Endothelial cell (in vitro differentiated cells): Measurements from ENCODE around the gene C14orf132. TPM values are rescaled to one million over a fixed set of nuclear protein-coding genes. Genes with fewer than 3 reads are reported as not detected.

Experiments used
- DNase-seq: peaks from one replicate; pipeline ENCODE4 v3.0.0; 2021; ENCODE audit warnings: low spot score
- H3K27ac Mint-ChIP-seq: one replicate; pipeline ENCODE4 v1.8.0; 2021; ENCODE audit warnings: mixed read lengths, inconsistent platforms; ENCODE audit not compliant: unreplicated experiment
- H3K27me3 Mint-ChIP-seq: one replicate; pipeline ENCODE4 v1.8.0; 2021; ENCODE audit warnings: mild to moderate bottlenecking, moderate library complexity, mixed read lengths, inconsistent platforms; ENCODE audit not compliant: unreplicated experiment
- H3K36me3 Mint-ChIP-seq: one replicate; pipeline ENCODE4 v1.8.0; 2021; ENCODE audit warnings: mild to moderate bottlenecking, low read depth, mixed read lengths, inconsistent platforms; ENCODE audit not compliant: unreplicated experiment
- H3K4me1 Mint-ChIP-seq: one replicate; pipeline ENCODE4 v1.8.0; 2021; ENCODE audit warnings: mild to moderate bottlenecking, mixed read lengths, inconsistent platforms; ENCODE audit not compliant: unreplicated experiment
- H3K4me3 Mint-ChIP-seq: one replicate; pipeline ENCODE4 v1.8.0; 2021; ENCODE audit warnings: mild to moderate bottlenecking, mixed read lengths, inconsistent platforms; ENCODE audit not compliant: unreplicated experiment
- H3K9me3 Mint-ChIP-seq: one replicate; pipeline ENCODE4 v1.8.0; 2021; ENCODE audit warnings: mixed read lengths, inconsistent platforms; ENCODE audit not compliant: unreplicated experiment
- total RNA-seq: library from RNA; stranded (reverse); fragmentation: NEBNext Ultra II Directional; extraction: Animal tissue kit (Norgen Biotek cat#: 25700); gene quantifications from one replicate; pipeline ENCODE4 v1.2.1, GENCODE V29; 2021; ENCODE audit not compliant: unreplicated experiment
- TF ChIP-seq, protein P1 (sequence below): fragments of 200-600 bp; sonication (generic); IDR thresholded peaks from one replicate; pipeline ENCODE4 v1.5.0; 2021; ENCODE audit warnings: antibody characterized with exemption; ENCODE audit not compliant: unreplicated experiment

C14orf132 gene
- total RNA-seq, 1 donor from 2014 or later: 4.4 TPM

DNA sequence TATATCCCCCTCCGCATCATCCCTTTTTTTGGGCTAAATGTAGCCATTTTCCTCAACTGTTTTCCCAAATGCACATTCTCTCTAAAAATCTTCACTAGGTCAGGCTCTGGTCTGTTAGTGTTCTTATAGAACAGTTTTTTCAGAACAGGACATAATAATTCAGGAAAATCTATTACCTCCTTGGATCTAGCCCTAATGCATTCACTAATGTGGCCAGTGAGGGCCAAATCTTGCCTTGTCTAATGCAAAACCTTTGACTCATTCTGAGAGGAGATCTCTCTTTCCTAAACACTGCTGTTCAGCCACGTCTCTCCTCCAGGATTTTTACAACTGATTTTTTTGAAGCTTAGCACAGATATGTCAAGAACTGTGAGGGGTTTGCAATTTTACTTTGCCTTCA, 15.5 kb downstream of the C14orf132 start:
- no peak for DNase-seq
- TF ChIP-seq, protein P1, sequence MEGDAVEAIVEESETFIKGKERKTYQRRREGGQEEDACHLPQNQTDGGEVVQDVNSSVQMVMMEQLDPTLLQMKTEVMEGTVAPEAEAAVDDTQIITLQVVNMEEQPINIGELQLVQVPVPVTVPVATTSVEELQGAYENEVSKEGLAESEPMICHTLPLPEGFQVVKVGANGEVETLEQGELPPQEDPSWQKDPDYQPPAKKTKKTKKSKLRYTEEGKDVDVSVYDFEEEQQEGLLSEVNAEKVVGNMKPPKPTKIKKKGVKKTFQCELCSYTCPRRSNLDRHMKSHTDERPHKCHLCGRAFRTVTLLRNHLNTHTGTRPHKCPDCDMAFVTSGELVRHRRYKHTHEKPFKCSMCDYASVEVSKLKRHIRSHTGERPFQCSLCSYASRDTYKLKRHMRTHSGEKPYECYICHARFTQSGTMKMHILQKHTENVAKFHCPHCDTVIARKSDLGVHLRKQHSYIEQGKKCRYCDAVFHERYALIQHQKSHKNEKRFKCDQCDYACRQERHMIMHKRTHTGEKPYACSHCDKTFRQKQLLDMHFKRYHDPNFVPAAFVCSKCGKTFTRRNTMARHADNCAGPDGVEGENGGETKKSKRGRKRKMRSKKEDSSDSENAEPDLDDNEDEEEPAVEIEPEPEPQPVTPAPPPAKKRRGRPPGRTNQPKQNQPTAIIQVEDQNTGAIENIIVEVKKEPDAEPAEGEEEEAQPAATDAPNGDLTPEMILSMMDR: no peak
- Mint-ChIP-seq H3K36me3 (peaks cover 4% of the 10 kb centered on the region), H3K27me3 (peaks cover 10% of the 10 kb centered on the region), H3K9me3 (no peaks in the 10 kb centered on the region), H3K4me1 (no peaks in the 10 kb centered on the region), H3K4me3 (no peak overlapping the region), H3K27ac (no peak overlapping the region)

DNA sequence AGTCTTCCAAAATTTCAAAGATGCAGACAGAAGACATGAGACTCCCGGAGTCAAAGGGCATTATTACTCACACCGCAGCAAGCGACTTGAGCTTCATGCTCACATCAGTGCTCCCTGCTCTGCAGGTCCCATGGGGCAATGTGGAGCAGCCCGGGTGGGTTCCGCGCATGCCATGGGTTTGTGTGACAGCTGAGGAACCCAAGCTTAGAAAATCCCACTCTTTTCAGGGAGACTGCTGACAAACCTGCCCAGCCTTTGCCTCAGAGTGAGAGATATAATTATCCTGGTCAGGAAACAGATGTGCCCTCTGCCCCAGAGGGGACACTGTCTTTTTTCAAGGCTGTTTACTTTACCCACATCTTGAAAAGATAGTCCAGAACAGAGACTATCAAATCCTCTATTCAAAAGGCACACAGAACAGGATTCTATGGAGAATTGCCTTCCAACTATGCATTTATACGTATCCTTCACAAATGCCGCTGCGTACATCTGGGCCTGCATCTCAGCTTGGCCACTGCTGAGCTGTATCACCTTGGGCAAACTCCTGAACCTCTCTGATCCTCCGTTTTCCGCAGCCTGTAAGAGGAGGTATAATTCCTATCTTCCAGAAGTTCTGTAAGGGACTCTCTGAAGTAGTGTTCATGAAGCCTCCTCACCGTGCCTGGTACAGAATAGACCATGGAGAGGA, 16.0 kb downstream of the C14orf132 start:
- Mint-ChIP-seq H3K27ac (no peak overlapping the region), H3K36me3 (peaks cover 4% of the 10 kb centered on the region), H3K4me3 (no peak overlapping the region), H3K4me1 (no peaks in the 10 kb centered on the region), H3K9me3 (no peaks in the 10 kb centered on the region), H3K27me3 (peaks cover 10% of the 10 kb centered on the region)
- no peak for DNase-seq
- TF ChIP-seq, protein P1: no peak

DNA sequence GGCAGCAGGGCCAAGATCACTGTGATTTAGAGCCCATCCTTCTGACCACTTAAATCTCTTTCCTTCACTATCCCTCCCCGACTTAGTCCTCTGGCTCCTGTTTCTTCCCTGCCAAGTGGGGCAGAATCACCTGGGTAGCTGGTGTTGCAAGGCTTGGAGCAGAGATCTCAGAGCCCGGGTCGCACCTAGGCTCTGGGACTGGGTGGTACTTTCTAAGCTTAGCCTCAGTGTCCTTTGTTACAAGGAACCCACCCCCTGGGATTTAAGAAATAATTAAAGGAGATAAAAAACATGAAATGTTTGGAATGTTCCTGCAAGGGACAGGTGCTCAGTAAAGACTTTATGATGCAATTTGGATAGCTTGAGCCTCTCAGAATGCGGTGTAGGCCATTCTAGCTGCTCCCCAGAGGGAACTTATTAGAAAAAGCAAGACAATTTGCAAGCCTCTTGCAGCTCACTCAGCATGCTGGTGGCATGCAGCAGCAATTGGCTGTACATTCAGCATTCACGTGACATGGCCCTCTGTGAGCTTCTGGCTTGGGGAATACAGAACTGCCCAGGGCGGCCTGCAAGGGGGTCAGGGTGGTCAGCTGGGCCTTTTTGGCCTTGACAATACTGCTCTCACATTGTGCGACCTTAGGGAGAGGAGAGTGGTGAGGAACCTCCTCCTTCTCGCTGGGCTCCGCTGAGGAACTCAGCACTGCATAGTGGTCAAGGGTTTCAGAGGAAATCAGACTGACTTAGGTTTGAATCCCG, 16.8 kb downstream of the C14orf132 start:
- H3K27me3 Mint-ChIP-seq: peaks cover 10% of the 10 kb centered on the region
- no peak for DNase-seq
- H3K27ac Mint-ChIP-seq: no peak overlapping the region
- no peaks in the 10 kb centered on the region for H3K9me3 Mint-ChIP-seq
- no peak overlapping the region for H3K4me3 Mint-ChIP-seq
- H3K36me3 Mint-ChIP-seq: peaks cover 4% of the 10 kb centered on the region
- TF ChIP-seq, protein P1: no peak
- no peaks in the 10 kb centered on the region for H3K4me1 Mint-ChIP-seq

DNA sequence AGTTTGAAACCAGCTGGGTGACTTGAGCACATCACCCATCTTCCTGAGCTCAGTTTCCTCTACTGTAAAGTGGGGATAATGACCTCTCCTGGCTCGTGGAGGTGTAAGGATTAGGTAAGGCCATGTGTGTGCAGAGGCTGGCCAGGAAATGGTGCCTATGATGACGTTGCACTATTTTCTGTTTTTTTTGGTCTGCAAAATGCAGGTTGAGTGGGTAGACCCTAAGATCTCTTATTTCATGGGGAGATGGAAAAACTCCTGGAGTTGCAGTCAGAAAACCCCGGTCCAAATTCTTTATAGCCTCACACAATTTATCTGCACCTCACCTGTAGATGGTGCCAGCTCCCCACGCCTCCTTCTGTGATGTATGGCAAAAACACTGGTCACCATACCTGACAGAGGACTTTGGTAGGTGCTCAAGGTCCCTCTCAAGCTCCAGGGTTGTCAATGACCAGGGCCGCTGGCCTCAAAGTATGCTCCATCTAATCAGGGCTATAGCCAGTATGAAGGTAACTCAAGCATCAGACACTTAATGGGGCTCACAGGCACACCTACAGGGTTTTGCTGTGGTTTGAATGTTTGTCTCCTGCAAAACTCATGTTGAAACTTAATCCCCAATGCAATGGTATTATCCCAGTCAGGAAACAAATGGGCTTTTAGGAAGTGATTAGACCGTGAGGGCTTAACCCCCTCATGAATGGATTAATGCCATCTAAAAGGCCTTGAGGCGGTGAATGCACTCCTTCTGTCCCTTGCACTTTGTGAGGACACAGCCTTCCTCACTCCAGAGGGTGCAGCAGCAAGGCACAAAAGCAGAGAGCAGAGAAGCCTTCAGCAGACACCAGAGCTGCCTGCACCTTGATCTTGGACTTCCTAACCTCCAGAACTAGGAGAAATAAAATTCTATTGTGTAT, 17.6 kb downstream of the C14orf132 start:
- no peaks in the 10 kb centered on the region for H3K4me1 Mint-ChIP-seq
- H3K27ac Mint-ChIP-seq: no peak overlapping the region
- TF ChIP-seq, protein P1: no peak
- H3K36me3 Mint-ChIP-seq: peaks cover 2% of the 10 kb centered on the region
- no peak overlapping the region for H3K4me3 Mint-ChIP-seq
- DNase-seq: no peak
- H3K27me3 Mint-ChIP-seq: peaks cover 8% of the 10 kb centered on the region
- H3K9me3 Mint-ChIP-seq: no peaks in the 10 kb centered on the region
